MM.1S (cell line): ENCODE measurements around the gene NOL11.
"Not testable (repeated sequence)": the region's sequence is repeated elsewhere in the genome, so short reads cannot be mapped to it uniquely, and the experiment has no call there.

ENCODE experiments used
- DNase-seq: peaks from one replicate; pipeline ENCODE4 v3.0.0-alpha.2; 2015
- H2AFZ ChIP-seq: fragments of 300-600 bp; sonication (generic); 2 replicates; pipeline ENCODE4 v1.6.0; 2016; ENCODE audit warnings: antibody characterized with exemption, low read length
- H3F3A ChIP-seq: fragments of 300-600 bp; sonication (generic); 2 replicates; pipeline ENCODE4 v1.6.1; 2016; ENCODE audit warnings: mild to moderate bottlenecking, antibody characterized with exemption, low read length, moderate library complexity, mixed read lengths; ENCODE audit not compliant: insufficient read depth
- H3K27ac ChIP-seq: fragments of 300-600 bp; sonication (generic); 2 replicates; pipeline ENCODE4 v1.5.1; 2016; ENCODE audit warnings: mild to moderate bottlenecking, low read length
- H3K27me3 ChIP-seq: fragments of 300-600 bp; sonication (generic); replicated peaks from 2 replicates; pipeline ENCODE4 v1.6.0; 2016; ENCODE audit warnings: low read length; ENCODE audit not compliant: insufficient read depth
- H3K36me3 ChIP-seq: fragments of 300-600 bp; sonication (generic); replicated peaks from 2 replicates; pipeline ENCODE4 v1.6.1; 2016; ENCODE audit warnings: mild to moderate bottlenecking, low read length, mixed read lengths; ENCODE audit not compliant: insufficient read depth
- H3K4me1 ChIP-seq: fragments of 300-600 bp; sonication (generic); 2 replicates; pipeline ENCODE4 v1.6.1; 2016; ENCODE audit warnings: low read length, mixed read lengths
- H3K4me2 ChIP-seq: fragments of 300-600 bp; sonication (generic); 2 replicates; pipeline ENCODE4 v1.6.0; 2016; ENCODE audit warnings: low read depth, low read length
- H3K4me3 ChIP-seq: fragments of 300-600 bp; sonication (generic); 2 replicates; pipeline ENCODE4 v1.5.1; 2016; ENCODE audit warnings: low read length, mixed read lengths
- H3K79me2 ChIP-seq: fragments of 300-600 bp; sonication (generic); 2 replicates; pipeline ENCODE4 v1.6.1; 2016; ENCODE audit warnings: mixed run types, low read length, mixed read lengths
- H3K9ac ChIP-seq: fragments of 300-600 bp; sonication (generic); 2 replicates; pipeline ENCODE4 v1.6.1; 2016; ENCODE audit warnings: low read length, mixed read lengths
- H3K9me2 ChIP-seq: fragments of 300-600 bp; sonication (generic); replicated peaks from 2 replicates; pipeline ENCODE4 v1.6.1; 2016; ENCODE audit warnings: mild to moderate bottlenecking, low read length, mixed read lengths; ENCODE audit not compliant: insufficient read depth
- H3K9me3 ChIP-seq: fragments of 300-600 bp; sonication (generic); replicated peaks from 2 replicates; pipeline ENCODE4 v1.6.1; 2016; ENCODE audit warnings: mild to moderate bottlenecking, low read length, mixed read lengths; ENCODE audit not compliant: insufficient read depth
- H4K20me1 ChIP-seq: fragments of 300-600 bp; sonication (generic); 2 replicates; pipeline ENCODE4 v1.6.1; 2016; ENCODE audit warnings: mild to moderate bottlenecking, low read length, moderate library complexity, mixed read lengths; ENCODE audit not compliant: insufficient read depth
- EZH2 ChIP-seq: fragments of 300-600 bp; sonication (generic); optimal IDR thresholded peaks from 2 replicates; pipeline ENCODE3; 2017; ENCODE audit warnings: low read depth, mild to moderate bottlenecking, antibody characterized with exemption, low read length, mixed read lengths
- EZH2phosphoT487 ChIP-seq: fragments of 300-600 bp; sonication (generic); IDR thresholded peaks from 2 replicates; pipeline ENCODE4 v1.6.1; 2018; ENCODE audit warnings: antibody characterized with exemption, low read length
- TF ChIP-seq, protein P1 (sequence below): fragments of 300-600 bp; sonication (generic); IDR thresholded peaks from 2 replicates; pipeline ENCODE4 v1.5.1; 2016; ENCODE audit warnings: antibody characterized with exemption, low read length, mixed read lengths

NOL11 gene

DNA sequence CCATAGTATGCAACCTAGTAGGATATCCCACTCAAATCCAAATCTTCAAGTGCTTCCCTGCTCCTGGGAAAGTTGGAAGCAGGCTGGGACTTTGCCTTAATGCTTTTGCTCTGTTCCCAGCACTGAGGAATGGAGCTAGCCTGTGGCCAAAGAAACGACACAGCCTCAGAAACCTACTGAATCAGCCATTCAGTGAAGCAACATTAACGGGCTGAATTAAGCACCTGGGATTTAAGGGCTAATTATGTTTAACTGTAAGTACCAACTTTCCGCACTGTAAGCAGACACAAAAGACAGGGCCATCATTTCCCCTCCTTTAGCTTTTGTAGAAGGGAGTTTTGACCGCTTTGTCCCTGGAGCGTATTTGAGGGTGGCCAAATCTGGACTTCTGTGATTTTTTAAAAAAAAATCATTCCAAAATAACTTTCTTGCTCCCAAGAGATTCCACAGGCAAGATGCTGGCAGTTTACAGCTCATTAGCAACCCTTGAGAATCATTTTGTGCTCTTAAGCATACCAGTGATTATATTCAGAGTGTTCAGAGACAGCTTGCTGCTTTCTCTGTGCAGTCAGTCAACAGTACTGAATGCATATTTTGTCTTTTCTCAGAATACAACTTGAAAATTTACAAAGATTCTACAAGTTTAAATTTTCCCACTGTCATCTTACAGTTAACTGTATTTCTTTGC lies 17.6 kb upstream of the NOL11 start:
- Histone ChIP-seq H3K4me3 (no peak overlapping the region), H3K27ac (no peak overlapping the region), H2AFZ (no peak overlapping the region), H3K79me2 (no peaks in the 10 kb centered on the region), H3K36me3 (no peaks in the 10 kb centered on the region), H3K9me2 (no peaks in the 10 kb centered on the region), H3K4me2 (no peak overlapping the region), H3K27me3 (no peaks in the 10 kb centered on the region), H3K9ac (no peak overlapping the region), H3K4me1 (no peaks in the 10 kb centered on the region), H3K9me3 (no peaks in the 10 kb centered on the region), H4K20me1 (no peaks in the 10 kb centered on the region), H3F3A (no peaks in the 10 kb centered on the region; the same call in 1 of the 2 replicates)
- TF ChIP-seq, protein P1, sequence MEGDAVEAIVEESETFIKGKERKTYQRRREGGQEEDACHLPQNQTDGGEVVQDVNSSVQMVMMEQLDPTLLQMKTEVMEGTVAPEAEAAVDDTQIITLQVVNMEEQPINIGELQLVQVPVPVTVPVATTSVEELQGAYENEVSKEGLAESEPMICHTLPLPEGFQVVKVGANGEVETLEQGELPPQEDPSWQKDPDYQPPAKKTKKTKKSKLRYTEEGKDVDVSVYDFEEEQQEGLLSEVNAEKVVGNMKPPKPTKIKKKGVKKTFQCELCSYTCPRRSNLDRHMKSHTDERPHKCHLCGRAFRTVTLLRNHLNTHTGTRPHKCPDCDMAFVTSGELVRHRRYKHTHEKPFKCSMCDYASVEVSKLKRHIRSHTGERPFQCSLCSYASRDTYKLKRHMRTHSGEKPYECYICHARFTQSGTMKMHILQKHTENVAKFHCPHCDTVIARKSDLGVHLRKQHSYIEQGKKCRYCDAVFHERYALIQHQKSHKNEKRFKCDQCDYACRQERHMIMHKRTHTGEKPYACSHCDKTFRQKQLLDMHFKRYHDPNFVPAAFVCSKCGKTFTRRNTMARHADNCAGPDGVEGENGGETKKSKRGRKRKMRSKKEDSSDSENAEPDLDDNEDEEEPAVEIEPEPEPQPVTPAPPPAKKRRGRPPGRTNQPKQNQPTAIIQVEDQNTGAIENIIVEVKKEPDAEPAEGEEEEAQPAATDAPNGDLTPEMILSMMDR = no peak
- TF ChIP-seq EZH2phosphoT487 = no peak
- TF ChIP-seq EZH2 = no peak
- DNase-seq = no peak

DNA sequence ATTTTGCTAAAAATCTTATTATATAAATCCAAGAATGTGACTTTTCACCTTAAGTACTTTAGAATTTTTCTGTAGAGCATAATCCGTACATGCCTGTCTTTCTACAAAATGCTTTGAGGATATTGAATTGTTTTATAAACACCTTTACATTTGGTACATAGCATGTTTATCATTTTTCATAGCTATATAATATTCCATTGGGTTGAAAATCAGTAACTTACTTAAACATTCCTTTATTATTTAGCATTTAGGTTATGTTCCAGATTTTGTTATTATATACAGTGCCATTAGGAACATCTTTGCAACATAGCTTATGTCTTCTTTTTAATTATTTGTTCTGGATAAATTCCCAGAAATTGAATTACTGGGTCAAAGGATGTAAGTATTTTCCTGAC lies 17.0 kb upstream of the NOL11 start:
- no peak overlapping the region for H3K9ac ChIP-seq
- no peaks in the 10 kb centered on the region for H3K79me2 ChIP-seq
- no peaks in the 10 kb centered on the region for H3K9me3 ChIP-seq
- H3F3A ChIP-seq = no peaks in the 10 kb centered on the region; the same call in 1 of the 2 replicates
- DNase-seq = no peak
- no peaks in the 10 kb centered on the region for H3K27me3 ChIP-seq
- no peaks in the 10 kb centered on the region for H3K4me1 ChIP-seq
- no peak overlapping the region for H3K27ac ChIP-seq
- H3K4me2 ChIP-seq = no peak overlapping the region
- H2AFZ ChIP-seq = no peak overlapping the region
- H3K36me3 ChIP-seq = no peaks in the 10 kb centered on the region
- H4K20me1 ChIP-seq = no peaks in the 10 kb centered on the region
- TF ChIP-seq, protein P1 = no peak
- TF ChIP-seq EZH2 = no peak
- no peak for TF ChIP-seq EZH2phosphoT487
- no peak overlapping the region for H3K4me3 ChIP-seq
- no peaks in the 10 kb centered on the region for H3K9me2 ChIP-seq

DNA sequence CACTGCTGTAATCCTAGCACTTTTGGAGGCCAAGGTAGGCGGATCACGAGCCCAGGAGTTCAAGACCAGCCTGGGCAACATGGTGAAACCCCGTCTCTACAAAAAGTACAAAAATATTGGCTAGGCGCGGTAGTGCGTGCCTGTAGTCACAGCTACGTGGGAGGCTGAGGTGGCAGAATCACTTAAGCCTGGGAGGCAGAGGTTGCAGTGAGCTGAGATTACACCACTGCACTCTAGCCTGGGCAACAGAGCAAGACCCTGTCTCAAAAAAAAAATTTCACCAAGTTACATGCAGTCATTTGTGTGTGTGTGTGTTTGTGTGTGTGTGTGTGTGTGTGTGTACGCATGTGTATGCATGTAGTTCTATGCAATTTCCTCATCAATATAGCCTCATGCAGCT lies 14.9 kb upstream of the NOL11 start:
- not testable (repeated sequence) for H3K4me2 ChIP-seq, H3K36me3 ChIP-seq, H4K20me1 ChIP-seq, H3K79me2 ChIP-seq, H2AFZ ChIP-seq, H3K4me3 ChIP-seq, H3K27me3 ChIP-seq, H3F3A ChIP-seq, H3K27ac ChIP-seq, H3K9me2 ChIP-seq, H3K9me3 ChIP-seq, DNase-seq, H3K4me1 ChIP-seq, H3K9ac ChIP-seq

DNA sequence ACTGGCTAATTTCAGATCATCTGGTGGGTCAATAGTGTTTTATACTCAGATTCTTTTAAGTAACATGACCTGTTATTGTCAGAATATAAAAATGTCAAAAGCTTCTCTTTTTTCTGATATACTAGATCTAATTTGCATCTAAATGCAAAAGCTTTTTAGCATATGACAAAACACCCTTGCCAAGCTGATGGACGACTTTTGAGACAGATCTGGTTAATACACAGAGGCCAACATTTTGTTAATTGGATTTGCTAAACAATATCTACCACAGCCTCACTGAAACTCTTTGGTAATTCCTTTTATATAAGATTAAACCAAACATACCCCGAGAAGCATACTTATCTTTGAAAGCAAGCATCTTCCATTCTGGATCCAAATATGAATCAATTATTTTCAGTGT lies 10.3 kb upstream of the NOL11 start:
- H3K36me3 ChIP-seq = no peaks in the 10 kb centered on the region
- no peaks in the 10 kb centered on the region for H3K9me3 ChIP-seq
- no peaks in the 10 kb centered on the region for H3K79me2 ChIP-seq
- no peak overlapping the region for H3K9ac ChIP-seq
- H3K4me3 ChIP-seq = no peak overlapping the region
- no peak overlapping the region for H3K27ac ChIP-seq
- no peaks in the 10 kb centered on the region for H3K9me2 ChIP-seq
- H3K4me1 ChIP-seq = no peaks in the 10 kb centered on the region
- no peak for TF ChIP-seq EZH2phosphoT487
- TF ChIP-seq, protein P1 = no peak
- no peak for TF ChIP-seq EZH2
- H3K4me2 ChIP-seq = no peak overlapping the region
- no peaks in the 10 kb centered on the region for H3K27me3 ChIP-seq
- no peaks in the 10 kb centered on the region for H4K20me1 ChIP-seq
- no peak overlapping the region for H2AFZ ChIP-seq
- no peak for DNase-seq
- no peaks in the 10 kb centered on the region for H3F3A ChIP-seq
